MCF 10A (cell line): ENCODE data around the gene RFT1. TPM values are rescaled to one million over a fixed set of nuclear protein-coding genes. Genes with fewer than 3 reads are reported as not detected.

Experiments used
- BruUV-seq: library from RNA; stranded (reverse); fragments of 400-500 nt; replicated peaks from 2 replicates; lab custom pipeline; 2021; lab: Mats Ljungman, UMichigan
- CTCF ChIA-PET: fragments of 300-600 bp; sonication (Branson Sonifier 250); formaldehyde crosslinking; extraction: SDS; loops from one replicate; lab custom pipeline; 2021; ENCODE audit warnings: antibody characterized with exemption, inconsistent platforms; lab: Yijun Ruan, JAX
- POLR2A ChIA-PET: fragments of 300-600, 350-650 bp; sonication (Branson Sonifier 250); formaldehyde crosslinking; extraction: SDS; loops from one replicate; lab custom pipeline; 2020; ENCODE audit warnings: antibody characterized with exemption, inconsistent platforms; lab: Yijun Ruan, JAX
- DNase-seq: peaks from one replicate; pipeline ENCODE4 v3.0.0-alpha.2; 2018; ENCODE audit not compliant: unreplicated experiment
- H3K27ac Mint-ChIP-seq: one replicate; pipeline ENCODE4 v1.8.0; 2022; ENCODE audit warnings: mild to moderate bottlenecking, low read depth, mixed read lengths; ENCODE audit not compliant: unreplicated experiment
- H3K27me3 Mint-ChIP-seq: one replicate; pipeline ENCODE4 v1.8.0; 2022; ENCODE audit warnings: mixed read lengths; ENCODE audit not compliant: insufficient read depth, unreplicated experiment
- H3K36me3 Mint-ChIP-seq: one replicate; pipeline ENCODE4 v1.8.0; 2022; ENCODE audit warnings: mild to moderate bottlenecking, moderate library complexity, mixed read lengths; ENCODE audit not compliant: insufficient read depth, unreplicated experiment
- H3K4me1 Mint-ChIP-seq: one replicate; pipeline ENCODE4 v1.8.0; 2022; ENCODE audit warnings: mixed read lengths; ENCODE audit not compliant: insufficient read depth, unreplicated experiment
- H3K4me3 Mint-ChIP-seq: one replicate; pipeline ENCODE4 v1.8.0; 2022; ENCODE audit warnings: mild to moderate bottlenecking, moderate library complexity, mixed read lengths; ENCODE audit not compliant: unreplicated experiment
- H3K9me3 Mint-ChIP-seq: one replicate; pipeline ENCODE4 v1.8.0; 2022; ENCODE audit warnings: mixed read lengths; ENCODE audit not compliant: unreplicated experiment
- CTCF ChIP-seq: fragments of 200-600 bp; IDR thresholded peaks from one replicate; pipeline ENCODE4 v1.8.0; 2022; ENCODE audit warnings: antibody characterized with exemption, mild to moderate bottlenecking; ENCODE audit not compliant: unreplicated experiment
- intact Hi-C: fragments of 100-400 bp; cut with micrococcal nuclease; formaldehyde crosslinking; loops from 2 replicates; pipeline ENCODE4 v1.14.1; 2022
- total RNA-seq: library from RNA; stranded (reverse); gene quantifications from 2 replicates; pipeline ENCODE4 v1.2.3, GENCODE V29; 2022

The RFT1 gene
- total RNA-seq, 1 experiment from 2014 or later: 42.7 TPM

GRCh38 chr3:53109190-53109589, 21.0 kb downstream of the RFT1 start:
- no peaks in the 10 kb centered on the region for H3K9me3 Mint-ChIP-seq
- no TSS peak for BruUV-seq
- intact Hi-C loops: no loop called here
- no peak for TF ChIP-seq CTCF
- ChIA-PET CTCF (interaction anchor here (0.6 to 12.8 kb wide), 12 partner anchors 11 to 1073 kb away, joined by 3 to 134 read pairs (median 4); no protein-coding TSS in a partner anchor), POLR2A (interaction anchor here (1.6 kb wide), 1 partner anchor 12 kb away, joined by 3 read pairs; no protein-coding TSS in a partner anchor)
- H3K36me3 Mint-ChIP-seq: peaks cover 56% of the 10 kb centered on the region
- peak; percentile 95 for DNase-seq
- H3K4me1 Mint-ChIP-seq: peaks cover 17% of the 10 kb centered on the region
- no peak overlapping the region for H3K4me3 Mint-ChIP-seq
- H3K27ac Mint-ChIP-seq: no peak overlapping the region
- H3K27me3 Mint-ChIP-seq: no peaks in the 10 kb centered on the region

GRCh38 chr3:53104762-53105161, 25.5 kb downstream of the RFT1 start:
- ChIA-PET CTCF (interaction anchor here (1.0 to 1.7 kb wide), 3 partner anchors 8 to 96 kb away, joined by 3 to 7 read pairs (median 6); no protein-coding TSS in a partner anchor), POLR2A (interaction anchor here (0.8 kb wide), 1 partner anchor 13 kb away, joined by 4 read pairs; no protein-coding TSS in a partner anchor)
- intact Hi-C loops: no loop called here
- H3K4me3 Mint-ChIP-seq: no peak overlapping the region
- H3K9me3 Mint-ChIP-seq: no peaks in the 10 kb centered on the region
- TF ChIP-seq CTCF: no peak
- H3K36me3 Mint-ChIP-seq: peaks cover 72% of the 10 kb centered on the region
- H3K27ac Mint-ChIP-seq: no peak overlapping the region
- H3K4me1 Mint-ChIP-seq: peaks cover 6% of the 10 kb centered on the region
- no TSS peak for BruUV-seq
- H3K27me3 Mint-ChIP-seq: no peaks in the 10 kb centered on the region
- no peak for DNase-seq

GRCh38 chr3:53103397-53104296, 26.6 kb downstream of the RFT1 start:
- no peak for DNase-seq
- peaks cover 72% of the 10 kb centered on the region for H3K36me3 Mint-ChIP-seq
- no TSS peak for BruUV-seq

More at GRCh38 chr3:53103397-53104296, 26.6 kb downstream of the RFT1 start:
- Mint-ChIP-seq H3K9me3 (no peaks in the 10 kb centered on the region), H3K4me1 (no peaks in the 10 kb centered on the region), H3K4me3 (no peak overlapping the region), H3K27me3 (no peaks in the 10 kb centered on the region), H3K27ac (no peak overlapping the region)
- intact Hi-C loops: no loop called here
- CTCF ChIA-PET: interaction anchor here (0.6 to 1.7 kb wide), 5 partner anchors 9 to 93 kb away, joined by 3 to 7 read pairs (median 5); no protein-coding TSS in a partner anchor
- POLR2A ChIA-PET: no interaction called here
- no peak for TF ChIP-seq CTCF
